NCI-H2107 treated with DMSO at 0.1 percent for 48 hours (cell line): ENCODE data around the gene EN2.

Source experiments
- DNase-seq: peaks from one replicate; lab custom pipeline; 2025; ENCODE audit not compliant: unreplicated experiment; lab: John Stamatoyannopoulos, UW

Gene EN2

DNA sequence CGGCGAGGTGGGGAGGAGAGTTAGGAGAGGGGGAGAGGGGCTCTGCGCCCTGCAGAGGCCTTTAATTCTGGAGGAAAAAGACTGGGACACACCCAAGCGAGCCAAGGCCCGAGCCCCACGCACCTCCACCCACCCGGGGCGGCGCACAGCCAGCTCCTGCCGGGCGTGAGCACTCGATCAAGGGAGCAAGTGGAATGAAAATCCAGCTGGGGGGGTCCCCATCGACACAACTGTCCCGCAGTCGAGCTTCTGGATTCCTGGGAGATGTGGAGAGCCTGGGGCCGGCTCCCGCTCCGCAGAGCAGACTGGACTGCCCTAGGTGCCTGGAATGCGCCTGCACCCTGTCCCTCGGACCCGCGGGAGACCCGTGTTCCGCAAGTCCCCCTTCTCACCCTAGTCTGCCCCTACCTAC is 7.4 kb upstream of the EN2 start:
- no peak for DNase-seq

DNA sequence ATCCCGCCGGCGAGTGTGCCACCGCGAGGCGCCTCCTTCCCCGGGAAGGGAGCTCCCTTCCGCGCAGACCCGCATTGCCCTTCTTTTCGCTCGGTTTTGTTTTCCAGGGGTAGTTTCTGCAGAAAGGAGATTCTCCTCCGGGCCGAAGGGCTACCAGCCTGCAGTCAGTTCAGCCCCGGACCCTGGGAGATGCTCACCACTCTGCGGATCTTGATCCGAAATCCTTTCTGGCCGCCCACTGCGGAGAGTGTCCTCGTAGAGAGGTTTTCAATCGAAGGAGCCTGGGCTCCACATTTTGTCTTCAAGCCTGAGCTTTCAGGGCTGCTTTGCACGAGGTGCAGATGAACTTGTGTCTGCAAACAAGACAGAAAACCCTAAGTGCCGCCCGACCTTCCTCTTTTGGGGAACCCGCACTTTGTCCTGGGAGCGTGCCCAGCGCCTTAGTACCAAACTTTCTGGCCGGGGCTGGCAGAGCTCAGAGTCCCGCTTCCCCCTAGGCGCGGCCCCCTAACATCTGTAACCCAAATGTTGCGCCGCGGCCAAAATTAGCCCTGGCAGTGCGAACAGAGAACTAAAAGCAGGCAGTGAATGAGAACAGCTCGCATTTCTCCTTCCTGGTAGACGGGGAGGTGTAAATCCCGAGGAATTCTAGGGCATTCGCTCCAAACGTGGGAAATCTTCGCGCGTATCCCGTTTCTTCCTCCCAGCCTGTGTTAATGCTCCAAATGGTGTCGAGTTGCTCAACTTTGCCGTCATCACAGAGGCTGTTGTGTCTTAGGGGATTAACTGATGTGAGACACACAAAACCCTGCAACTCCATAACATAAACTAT is 6.7 kb upstream of the EN2 start:
- DNase-seq = no peak

DNA sequence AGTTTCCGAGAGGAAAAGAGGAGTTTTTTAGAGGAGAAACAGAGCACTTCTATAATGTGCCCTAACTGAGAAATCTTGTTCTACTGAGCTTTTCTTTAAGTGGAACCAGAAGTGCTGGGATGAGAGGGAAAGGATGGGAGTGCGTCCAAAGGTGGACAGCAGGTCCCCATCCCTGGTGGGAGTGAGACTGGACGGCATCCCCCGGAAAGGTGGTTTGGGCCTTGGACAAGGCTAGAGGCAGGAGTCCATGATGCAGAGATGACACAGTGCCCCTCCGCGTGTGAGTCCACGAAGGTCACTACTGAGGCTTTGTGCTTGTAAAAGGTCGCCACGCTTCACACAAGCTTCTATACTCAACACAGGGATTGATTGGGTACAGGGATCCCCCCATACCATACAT is 6.1 kb upstream of the EN2 start:
- no peak for DNase-seq

- no peak for DNase-seq
Measured at GRCh38 chr7:155452505-155453295, 5.2 kb upstream of the EN2 start.

DNA sequence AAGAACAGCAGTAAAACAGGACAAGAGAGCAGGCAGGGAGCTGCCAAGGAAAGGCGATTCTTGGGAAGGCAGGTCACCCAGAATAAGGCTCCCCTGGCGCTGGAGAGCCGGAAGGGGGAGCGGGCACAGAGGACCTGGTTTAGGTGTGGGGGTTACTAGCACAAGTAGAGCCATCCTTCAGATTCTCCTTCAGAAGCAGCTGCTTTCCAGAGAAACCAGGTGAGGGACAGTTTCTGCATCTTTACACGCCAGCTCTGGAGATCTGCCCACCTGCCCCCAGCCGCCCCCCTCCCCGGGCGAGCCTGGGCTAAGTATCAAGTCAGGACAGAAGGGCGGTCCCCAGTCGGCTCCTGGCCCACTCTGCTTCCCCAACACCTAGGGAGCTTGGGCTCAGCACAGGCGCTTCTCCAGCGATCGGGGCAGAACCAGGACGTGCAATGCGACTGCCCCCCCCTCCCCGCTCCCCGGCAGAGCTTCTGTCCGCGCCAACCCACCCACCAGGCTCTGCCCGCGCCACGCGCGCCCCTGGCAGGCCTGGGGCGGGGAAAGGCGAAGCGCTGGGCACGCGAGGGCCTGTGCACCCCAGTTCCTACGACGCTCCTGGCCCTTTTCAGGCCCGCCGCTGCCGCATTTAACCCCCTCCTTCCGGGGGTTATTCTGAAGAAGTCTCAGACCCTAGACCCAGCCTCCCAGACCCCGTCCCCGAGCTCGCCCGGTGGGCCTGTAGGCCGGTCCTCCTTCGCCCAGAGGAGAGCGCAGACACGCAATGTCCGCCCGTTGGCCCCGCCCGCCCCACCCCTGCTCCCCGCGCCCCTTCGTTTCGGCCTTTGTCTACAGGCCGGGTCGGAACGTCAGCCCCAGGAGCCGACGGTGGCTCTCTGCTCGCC is 4.4 kb upstream of the EN2 start:
- DNase-seq = no peak

DNA sequence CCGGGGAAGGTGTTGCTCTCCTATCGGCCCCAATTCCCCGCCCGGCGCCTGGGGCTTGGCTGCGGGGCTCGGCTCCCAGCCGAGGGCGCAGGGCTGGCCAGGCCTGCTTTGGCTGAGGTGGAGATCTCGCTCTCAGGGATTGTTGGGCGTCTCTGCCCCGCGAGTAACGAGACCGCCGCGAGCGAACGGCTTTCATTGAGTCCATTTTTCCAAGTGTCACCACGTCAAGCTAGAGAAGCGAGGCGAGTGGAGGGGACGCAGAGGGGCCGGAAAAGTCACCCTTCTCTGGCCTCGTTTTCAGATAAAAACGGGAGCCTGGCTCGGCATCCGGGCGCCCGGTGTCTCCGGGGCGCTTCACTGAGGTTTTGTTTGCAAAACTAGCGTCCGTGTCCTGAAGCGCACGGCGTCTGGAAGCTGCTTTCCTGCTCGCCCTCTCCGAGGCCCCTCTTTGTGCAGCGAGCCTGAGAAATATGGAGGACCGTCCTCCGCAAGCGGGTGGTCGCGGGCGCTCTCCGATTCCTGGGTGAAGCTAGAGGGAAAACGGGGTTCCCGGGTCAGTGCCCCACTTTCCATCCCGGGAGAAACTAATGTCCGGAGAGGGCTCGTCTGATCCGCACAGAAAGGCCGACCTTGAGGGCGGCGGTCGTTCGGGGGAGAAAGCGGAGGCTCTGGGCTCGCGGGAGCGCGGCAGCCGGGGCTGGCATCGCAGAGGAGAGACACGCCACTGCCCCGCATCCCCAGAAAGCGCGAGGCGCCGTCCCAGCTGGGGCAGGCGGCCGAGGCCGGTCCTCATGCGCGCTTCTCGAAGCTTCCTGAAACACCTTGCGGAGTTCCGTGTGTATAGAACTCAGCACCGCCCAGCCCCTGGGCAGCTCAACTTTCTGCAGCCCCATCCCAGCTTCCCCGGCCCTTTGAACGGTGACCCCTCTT is 3.5 kb upstream of the EN2 start:
- no peak for DNase-seq

GRCh38 chr7:155455132-155455693 is 2.7 kb upstream of the EN2 start:
- no peak for DNase-seq

DNA sequence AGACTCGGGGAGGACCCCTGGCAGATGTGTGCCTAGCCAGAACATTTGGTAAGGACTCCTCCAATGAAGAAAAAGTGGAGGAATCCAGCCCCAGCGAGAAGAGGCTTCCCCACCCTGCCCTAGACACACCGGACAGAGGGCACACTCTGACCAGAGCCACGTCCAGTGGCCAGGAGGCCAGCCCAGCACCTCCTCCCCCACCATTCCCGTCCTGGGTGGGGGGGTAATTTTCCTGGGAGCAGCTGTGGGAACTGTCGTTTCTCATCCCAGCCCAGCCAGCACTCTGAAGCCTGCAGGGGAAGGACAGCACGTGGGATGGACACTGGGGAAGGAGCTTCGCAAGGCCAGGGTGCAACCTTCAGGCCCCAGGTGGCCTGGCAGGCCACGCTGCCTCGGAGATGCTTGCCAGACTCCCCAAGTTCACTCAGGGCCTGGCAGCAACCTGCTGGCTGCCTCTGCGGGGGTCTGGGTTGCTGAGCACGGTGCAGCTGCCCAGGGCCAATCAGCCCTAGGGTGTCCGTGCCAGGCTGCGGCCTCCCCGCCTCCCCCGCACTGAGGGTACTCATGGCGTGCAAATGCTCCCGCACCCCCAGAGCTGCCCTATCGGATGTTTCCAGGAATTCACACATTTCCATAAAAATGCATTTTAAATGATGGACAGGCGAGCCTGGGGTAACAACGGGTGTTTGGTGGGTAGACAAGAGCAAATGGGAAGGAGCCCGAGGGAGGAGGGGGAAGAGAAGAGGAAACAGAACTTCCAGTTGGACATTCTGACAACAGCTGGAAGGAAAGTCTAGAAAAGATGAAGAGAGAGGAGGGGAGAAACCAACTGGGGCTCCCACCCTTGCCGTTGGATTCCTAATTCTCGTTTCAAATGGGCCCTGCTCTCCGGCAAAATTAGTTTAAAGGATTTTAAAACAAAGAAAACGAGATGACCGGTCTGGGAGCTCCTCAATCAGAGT is 1.9 kb upstream of the EN2 start:
- no peak for DNase-seq

GRCh38 chr7:155456738-155457543 is 988 bp upstream of the EN2 start:
- no peak for DNase-seq

DNA sequence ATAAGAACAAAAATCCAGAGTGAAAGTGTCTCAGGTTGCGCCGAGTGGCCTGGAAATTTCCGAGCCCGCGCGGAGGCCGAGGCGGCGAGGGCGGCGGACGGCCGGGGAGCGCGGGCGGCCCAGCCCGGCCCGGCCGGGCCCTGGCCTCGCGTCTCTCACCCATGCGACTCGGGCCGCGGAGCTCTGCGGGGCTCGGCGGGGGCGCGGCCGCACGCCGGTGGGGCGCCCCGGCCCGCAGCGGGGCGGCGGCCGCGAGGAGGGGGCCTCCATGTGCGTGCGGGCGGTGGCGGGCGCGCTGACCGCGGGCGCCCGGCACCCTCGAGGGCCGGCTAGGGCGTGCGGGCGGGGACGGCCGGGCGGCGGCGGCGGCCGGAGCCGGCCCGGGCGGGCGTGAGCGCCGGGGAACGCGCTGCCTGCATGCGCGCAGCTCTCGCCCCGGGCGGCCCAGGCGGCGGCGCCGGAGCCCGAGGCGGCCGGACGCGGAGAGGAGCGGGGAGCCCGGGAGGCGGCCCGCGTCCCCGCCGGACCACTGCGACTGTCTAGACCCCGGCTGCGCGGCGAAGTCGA is 302 bp upstream of the EN2 start:
- DNase-seq = no peak

GRCh38 chr7:155458878-155459699 is 1.2 kb downstream of the EN2 start:
- DNase-seq = no peak

DNA sequence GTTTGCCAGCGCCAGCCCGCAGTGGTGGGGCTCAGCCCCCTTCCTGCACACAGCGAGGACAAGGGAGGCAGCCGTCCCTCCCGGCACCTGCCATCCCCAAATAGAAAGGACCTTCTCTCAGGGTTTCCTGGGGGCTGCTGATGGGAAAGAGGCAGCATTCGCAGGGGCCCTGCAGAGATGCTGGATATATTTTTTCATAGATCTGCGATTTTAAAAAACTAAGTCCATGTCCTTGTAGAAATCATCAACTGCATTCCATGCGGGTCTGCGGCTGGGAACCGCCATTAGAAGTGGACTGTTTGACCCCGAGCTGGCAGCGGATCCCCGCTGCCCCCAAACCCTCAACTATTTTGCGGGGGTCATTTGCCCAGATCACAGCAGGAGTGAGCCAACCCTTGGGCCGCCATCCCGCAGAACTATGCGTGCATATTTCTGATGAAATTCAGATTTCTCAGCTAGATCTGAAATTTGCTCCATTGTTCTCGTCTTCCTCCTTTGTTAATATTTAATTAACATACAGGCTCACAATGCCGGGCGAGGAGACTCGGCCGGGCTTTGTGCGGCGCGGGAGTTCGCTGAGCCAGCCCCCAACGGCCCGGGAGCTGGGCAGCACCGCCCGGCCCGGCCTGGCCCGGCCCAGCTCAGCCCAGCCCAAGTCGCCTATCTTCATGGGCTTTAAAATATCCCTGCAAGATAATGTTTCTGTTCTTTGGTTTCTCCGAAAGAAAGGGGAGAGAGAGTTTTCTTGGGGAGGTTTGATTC is 2.0 kb downstream of the EN2 start:
- no peak for DNase-seq

GRCh38 chr7:155460926-155461613 is 3.1 kb downstream of the EN2 start:
- DNase-seq = no peak

- DNase-seq = no peak
Measured at GRCh38 chr7:155461631-155462030, 3.7 kb downstream of the EN2 start.

DNA sequence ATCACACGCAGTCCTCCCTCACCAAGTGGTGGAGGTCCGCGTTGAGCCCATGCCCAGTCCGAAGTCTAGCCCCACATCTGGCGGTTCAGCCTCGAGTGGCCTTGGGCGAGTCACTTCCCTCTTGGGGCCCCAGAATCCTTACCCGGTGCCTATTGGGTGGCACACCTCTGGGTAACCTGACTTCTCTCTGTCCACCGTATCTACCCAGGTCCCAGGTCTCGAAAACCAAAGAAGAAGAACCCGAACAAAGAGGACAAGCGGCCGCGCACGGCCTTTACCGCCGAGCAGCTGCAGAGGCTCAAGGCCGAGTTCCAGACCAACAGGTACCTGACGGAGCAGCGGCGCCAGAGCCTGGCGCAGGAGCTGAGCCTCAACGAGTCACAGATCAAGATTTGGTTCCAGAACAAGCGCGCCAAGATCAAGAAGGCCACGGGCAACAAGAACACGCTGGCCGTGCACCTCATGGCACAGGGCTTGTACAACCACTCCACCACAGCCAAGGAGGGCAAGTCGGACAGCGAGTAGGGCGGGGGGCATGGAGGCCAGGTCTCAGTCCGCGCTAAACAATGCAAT is 4.3 kb downstream of the EN2 start:
- no peak for DNase-seq
